SU-DHL-6 (cell line): ENCODE results near the gene TMEM117.

Source experiments
- H2AFZ ChIP-seq: fragments of 200-600 bp; sonication (generic); 2 replicates; pipeline ENCODE4 v1.6.1; 2014; ENCODE audit warnings: low read depth, mild to moderate bottlenecking, moderate library complexity, mixed read lengths, antibody characterized with exemption, low read length; ENCODE audit not compliant: severe bottlenecking
- H3F3A ChIP-seq: fragments of 200-600 bp; shearing (Covaris generic); 2 replicates; pipeline ENCODE4 v1.6.0; 2016; ENCODE audit warnings: antibody characterized with exemption, mild to moderate bottlenecking; ENCODE audit not compliant: insufficient read depth
- H3K27ac ChIP-seq: fragments of 200-600 bp; sonication (generic); 2 replicates; pipeline ENCODE4 v1.5.1; 2016; ENCODE audit warnings: low read depth, mild to moderate bottlenecking, low read length, moderate library complexity, mixed read lengths
- H3K27me3 ChIP-seq: fragments of 200-600 bp; sonication (generic), shearing (Covaris generic); 2 replicates; pipeline ENCODE4 v1.6.0; 2014; ENCODE audit warnings: mild to moderate bottlenecking, low read length
- H3K36me3 ChIP-seq: fragments of 200-600 bp; sonication (generic); 2 replicates; pipeline ENCODE4 v1.6.1; 2014; ENCODE audit warnings: mild to moderate bottlenecking, low read length, mixed read lengths
- H3K4me2 ChIP-seq: fragments of 300-600, 200-600 bp; shearing (Covaris generic), sonication (generic); 2 replicates; pipeline ENCODE4 v1.6.0; 2014; ENCODE audit warnings: low read length, low read depth, mild to moderate bottlenecking; ENCODE audit not compliant: poor library complexity, severe bottlenecking
- H3K4me3 ChIP-seq: fragments of 200-600 bp; sonication (generic); 2 replicates; pipeline ENCODE4 v1.5.1; 2014; ENCODE audit warnings: antibody characterized with exemption, low read length, mild to moderate bottlenecking, mixed read lengths; ENCODE audit not compliant: insufficient read depth, poor library complexity, severe bottlenecking
- H3K79me2 ChIP-seq: fragments of 200-600 bp; sonication (generic); 2 replicates; pipeline ENCODE4 v1.6.1; 2014; ENCODE audit warnings: mild to moderate bottlenecking, low read length, moderate library complexity; ENCODE audit not compliant: insufficient read depth
- H3K9ac ChIP-seq: fragments of 200-600 bp; sonication (generic); 2 replicates; pipeline ENCODE4 v1.7.0; 2014; ENCODE audit warnings: mild to moderate bottlenecking, low read length
- H3K9me2 ChIP-seq: fragments of 200-600 bp; sonication (generic); replicated peaks from 2 replicates; pipeline ENCODE4 v1.6.1; 2014; ENCODE audit warnings: low read length; ENCODE audit not compliant: insufficient read depth
- H3K9me3 ChIP-seq: fragments of 200-600 bp; sonication (generic); 2 replicates; pipeline ENCODE4 v1.6.1; 2014; ENCODE audit warnings: low read length, mixed read lengths; ENCODE audit not compliant: insufficient read depth
- H4K20me1 ChIP-seq: fragments of 200-600 bp; sonication (generic); 2 replicates; pipeline ENCODE4 v1.6.1; 2014; ENCODE audit warnings: low read depth, mild to moderate bottlenecking, antibody characterized with exemption, low read length, moderate library complexity, mixed read lengths
- EZH2phosphoT487 ChIP-seq: fragments of 200-600 bp; sonication (generic), shearing (Covaris generic); conservative IDR thresholded peaks from 2 replicates; pipeline ENCODE4 v1.6.1; 2018; ENCODE audit warnings: mild to moderate bottlenecking, antibody characterized with exemption, low read length, moderate library complexity, mixed read lengths
- TF ChIP-seq, protein P1 (sequence below): fragments of 200-600 bp; sonication (generic); IDR thresholded peaks from one replicate; pipeline ENCODE4 v1.5.1; 2017; ENCODE audit warnings: antibody characterized with exemption, mild to moderate bottlenecking, low read length, moderate library complexity; ENCODE audit not compliant: insufficient read depth, poor library complexity, severe bottlenecking

TMEM117 gene

DNA sequence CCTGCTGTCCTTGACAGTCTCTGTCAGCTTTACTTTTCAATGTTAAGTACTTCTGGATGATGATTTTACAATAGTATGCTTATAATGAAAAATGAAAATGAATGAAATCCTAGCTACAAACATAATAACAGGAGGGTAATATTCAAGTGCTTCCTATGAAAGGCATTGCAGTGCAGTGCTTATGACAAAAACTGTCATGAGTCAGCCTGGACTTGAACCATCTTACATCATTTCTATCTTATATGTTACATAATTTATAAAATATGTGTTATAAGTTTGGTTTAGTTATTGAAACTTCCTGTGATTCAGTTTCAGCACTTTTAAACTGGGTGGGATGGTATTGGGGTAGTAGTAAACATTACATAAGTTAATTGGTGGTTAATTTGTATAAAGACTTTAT, 451.7 kb downstream of the TMEM117 start:
- no peak overlapping the region for H3K9ac ChIP-seq
- no peak overlapping the region for H3K4me2 ChIP-seq
- H3K36me3 ChIP-seq = no peaks in the 10 kb centered on the region
- no peaks in the 10 kb centered on the region for H3F3A ChIP-seq
- no peak for TF ChIP-seq EZH2phosphoT487
- TF ChIP-seq, protein P1, sequence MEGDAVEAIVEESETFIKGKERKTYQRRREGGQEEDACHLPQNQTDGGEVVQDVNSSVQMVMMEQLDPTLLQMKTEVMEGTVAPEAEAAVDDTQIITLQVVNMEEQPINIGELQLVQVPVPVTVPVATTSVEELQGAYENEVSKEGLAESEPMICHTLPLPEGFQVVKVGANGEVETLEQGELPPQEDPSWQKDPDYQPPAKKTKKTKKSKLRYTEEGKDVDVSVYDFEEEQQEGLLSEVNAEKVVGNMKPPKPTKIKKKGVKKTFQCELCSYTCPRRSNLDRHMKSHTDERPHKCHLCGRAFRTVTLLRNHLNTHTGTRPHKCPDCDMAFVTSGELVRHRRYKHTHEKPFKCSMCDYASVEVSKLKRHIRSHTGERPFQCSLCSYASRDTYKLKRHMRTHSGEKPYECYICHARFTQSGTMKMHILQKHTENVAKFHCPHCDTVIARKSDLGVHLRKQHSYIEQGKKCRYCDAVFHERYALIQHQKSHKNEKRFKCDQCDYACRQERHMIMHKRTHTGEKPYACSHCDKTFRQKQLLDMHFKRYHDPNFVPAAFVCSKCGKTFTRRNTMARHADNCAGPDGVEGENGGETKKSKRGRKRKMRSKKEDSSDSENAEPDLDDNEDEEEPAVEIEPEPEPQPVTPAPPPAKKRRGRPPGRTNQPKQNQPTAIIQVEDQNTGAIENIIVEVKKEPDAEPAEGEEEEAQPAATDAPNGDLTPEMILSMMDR = no peak
- no peak overlapping the region for H3K4me3 ChIP-seq
- no peaks in the 10 kb centered on the region for H3K9me2 ChIP-seq
- no peaks in the 10 kb centered on the region for H3K9me3 ChIP-seq
- H4K20me1 ChIP-seq = no peaks in the 10 kb centered on the region
- no peak overlapping the region for H3K27ac ChIP-seq
- no peak overlapping the region for H2AFZ ChIP-seq
- H3K27me3 ChIP-seq = no peaks in the 10 kb centered on the region
- no peaks in the 10 kb centered on the region for H3K79me2 ChIP-seq

DNA sequence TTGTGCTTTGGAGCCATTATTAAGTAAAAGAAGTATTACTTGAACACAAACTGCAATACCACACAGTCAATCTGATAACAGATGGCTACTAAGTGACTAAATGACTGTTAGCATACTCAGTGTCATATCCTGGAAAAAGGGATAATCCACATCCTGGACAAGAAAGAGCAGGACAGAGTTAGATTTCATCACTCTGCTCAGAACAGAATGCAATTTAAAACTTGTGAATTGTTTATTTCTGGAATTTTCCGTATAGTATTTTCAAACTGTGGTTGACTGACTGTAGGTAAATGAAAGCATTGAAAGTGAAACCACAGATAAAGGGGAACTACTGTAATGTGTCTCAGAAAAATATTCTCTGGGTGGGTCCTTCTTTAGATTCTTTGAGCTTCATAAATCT, 458.8 kb downstream of the TMEM117 start:
- H3K9me3 ChIP-seq = no peaks in the 10 kb centered on the region
- H3K9me2 ChIP-seq = no peaks in the 10 kb centered on the region
- no peaks in the 10 kb centered on the region for H3K36me3 ChIP-seq
- no peaks in the 10 kb centered on the region for H3F3A ChIP-seq
- no peak overlapping the region for H2AFZ ChIP-seq
- peak overlapping the region; percentile 44 for H3K4me2 ChIP-seq
- TF ChIP-seq EZH2phosphoT487 = no peak
- TF ChIP-seq, protein P1 = no peak
- no peak overlapping the region for H3K9ac ChIP-seq
- H3K27me3 ChIP-seq = no peaks in the 10 kb centered on the region
- no peak overlapping the region for H3K4me3 ChIP-seq
- no peaks in the 10 kb centered on the region for H3K79me2 ChIP-seq
- H3K27ac ChIP-seq = no peak overlapping the region
- no peaks in the 10 kb centered on the region for H4K20me1 ChIP-seq

DNA sequence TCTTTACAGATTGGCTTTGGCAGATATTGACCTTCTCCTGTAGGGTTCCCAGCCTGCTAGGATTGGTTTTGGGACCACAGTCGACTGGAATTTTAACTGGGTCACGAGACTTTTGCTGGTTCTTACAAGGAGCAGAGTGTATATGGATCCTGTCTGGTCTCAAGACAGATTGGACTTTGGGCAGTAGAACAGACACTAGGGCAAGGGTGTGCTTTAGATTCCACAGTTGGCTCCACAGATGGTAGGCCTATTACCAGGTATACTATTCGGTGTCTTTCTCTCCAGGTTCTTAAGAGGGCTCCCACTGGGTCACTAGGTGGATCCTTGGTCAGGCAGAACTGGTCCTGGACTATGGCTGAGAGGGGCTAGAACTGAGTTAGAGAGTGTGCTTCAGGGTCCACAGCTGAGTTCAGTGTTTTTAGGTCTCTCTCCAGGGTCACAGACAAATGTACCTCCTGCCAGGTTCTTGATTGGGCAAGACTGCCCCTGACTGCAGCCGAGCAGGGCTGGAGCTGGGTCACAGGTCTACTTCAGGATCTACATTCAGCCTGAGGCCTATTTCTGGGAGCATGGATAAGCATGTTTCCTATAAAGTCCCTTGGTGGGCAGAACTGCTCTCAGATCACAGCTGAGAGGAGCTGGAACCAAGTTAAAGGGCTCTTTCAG, 460.2 kb downstream of the TMEM117 start:
- Histone ChIP-seq H3K4me3 (no peak overlapping the region), H4K20me1 (no peaks in the 10 kb centered on the region), H3K9me2 (no peaks in the 10 kb centered on the region), H3K4me2 (no peak overlapping the region), H3K9ac (no peak overlapping the region), H3F3A (no peaks in the 10 kb centered on the region), H3K79me2 (no peaks in the 10 kb centered on the region), H2AFZ (no peak overlapping the region), H3K27ac (no peak overlapping the region), H3K36me3 (no peaks in the 10 kb centered on the region), H3K9me3 (no peaks in the 10 kb centered on the region), H3K27me3 (no peaks in the 10 kb centered on the region)
- TF ChIP-seq, protein P1 = no peak
- TF ChIP-seq EZH2phosphoT487 = no peak
